ENCODE data around the gene GALNT3. TPM values are rescaled to one million over a fixed set of nuclear protein-coding genes. Genes with fewer than 3 reads are reported as not detected.

GALNT3 gene
- polyA plus RNA-seq, 1 of the 3 experiments (the other 2 are of a cell fraction), result 0.05 TPM

GRCh38 chr2:165776013-165776412, 18.0 kb downstream of the GALNT3 start:
- TF ChIP-seq IRF3 (IDR thresholded peaks at IDR 0.05; ENCODE audit: low read depth, low read length), result no peak
- TF ChIP-seq TAF1 (IDR thresholded peaks at IDR 0.05; ENCODE audit: borderline replicate concordance, low read depth, low read length), result no peak
- no peak for TF ChIP-seq GATA2 (CRISPR knock-in tag; IDR thresholded peaks at IDR 0.05)
- no peak for TF ChIP-seq TEAD4 (IDR thresholded peaks at IDR 0.05; ENCODE audit: borderline replicate concordance, insufficient read depth)
- no peak for TF ChIP-seq CHD2 (IDR thresholded peaks at IDR 0.05; ENCODE audit: low read length, partially characterized antibody)
- no peak for TF ChIP-seq FOXM1 (IDR thresholded peaks at IDR 0.05; ENCODE audit: low read depth)
- no peak for TF ChIP-seq MEF2A (IDR thresholded peaks at IDR 0.05; ENCODE audit: borderline replicate concordance, low read depth)
- no peak for TF ChIP-seq ELF1 (IDR thresholded peaks at IDR 0.05)
- no peak for TF ChIP-seq POLR2AphosphoS5 (IDR thresholded peaks at IDR 0.05; ENCODE audit: low read depth, low read length)
- no peak for TF ChIP-seq GABPA (IDR thresholded peaks at IDR 0.05; ENCODE audit: low read depth)
- no peak for TF ChIP-seq EZH2phosphoT487 (IDR thresholded peaks at IDR 0.05; ENCODE audit: borderline replicate concordance, low read depth)
- TF ChIP-seq EP300 (IDR thresholded peaks at IDR 0.05; ENCODE audit: borderline replicate concordance in 1 of 2, low read depth in 1 of 2, low read length in 1 of 2), result no peak
- Histone ChIP-seq H3K27me3 (ENCODE audit: insufficient read depth) (no peaks in the 10 kb centered on the region), H3K4me2 (no peak overlapping the region), H3K4me3 (ENCODE audit: low read depth in 2 of 2, low read length in 1 of 2) (no peak overlapping the region), H3K27ac (ENCODE audit: low read depth in 2 of 2, low read length in 1 of 2) (no peak overlapping the region), H3F3A (replicated peaks; ENCODE audit: insufficient read depth) (no peaks in the 10 kb centered on the region), H3K79me2 (ENCODE audit: insufficient read depth) (no peaks in the 10 kb centered on the region), H3K36me3 (replicated peaks in 1 of 2; ENCODE audit: control insufficient read depth in 1 of 2, insufficient read depth in 2 of 2, low read length in 1 of 2) (peaks cover 0 to 5% of the 10 kb centered on the region in 2 experiments), H3K4me1 (ENCODE audit: control insufficient read depth in 1 of 2, insufficient read depth in 2 of 2, low read depth in 1 of 2, low read length in 1 of 2) (no peaks in the 10 kb centered on the region; a peak in 1 of 4 replicates), H3K9me3 (peaks cover 4% of the 10 kb centered on the region; the same call in 1 of the 2 replicates), H3K9me2 (no peaks in the 10 kb centered on the region), H4K20me1 (ENCODE audit: insufficient read depth) (no peaks in the 10 kb centered on the region), H3K9ac (no peak overlapping the region), H2AFZ (ENCODE audit: low read depth) (no peak overlapping the region)
- POLR2A ChIA-PET, result no interaction called here
- WGBS (ENCODE audit: low lambda C conversion rate), result 57% methylated on average over 4 of the region's 4 CpGs
- DNase-seq, result no peak
- CTCF ChIA-PET, result interaction anchor here (1.1 kb wide), 1 partner anchor 57 kb away, joined by 3 read pairs; no protein-coding TSS in a partner anchor

GRCh38 chr2:165773684-165774083, 20.4 kb downstream of the GALNT3 start:
- CTCF ChIA-PET, result interaction anchor here (1.7 kb wide), 1 partner anchor 10 kb away, joined by 4 read pairs; no protein-coding TSS in a partner anchor
- H3K4me2 ChIP-seq, result no peak overlapping the region
- no peak overlapping the region for H3K9ac ChIP-seq
- H2AFZ ChIP-seq (ENCODE audit: low read depth), result no peak overlapping the region
- 84% methylated on average over 2 of the region's 2 CpGs for WGBS (ENCODE audit: low lambda C conversion rate)
- no peaks in the 10 kb centered on the region for H3K9me3 ChIP-seq
- POLR2A ChIA-PET, result no interaction called here
- H3K27me3 ChIP-seq (ENCODE audit: insufficient read depth), result no peaks in the 10 kb centered on the region
- H3K9me2 ChIP-seq, result no peaks in the 10 kb centered on the region
- TF ChIP-seq REST (IDR thresholded peaks at IDR 0.05; ENCODE audit: low read depth, low read length) (no peak), FOXJ3 (CRISPR knock-in tag; IDR thresholded peaks at IDR 0.05) (no peak), FOXM1 (IDR thresholded peaks at IDR 0.05; ENCODE audit: low read depth) (no peak), EP300 (IDR thresholded peaks at IDR 0.05; ENCODE audit: borderline replicate concordance in 1 of 2, low read depth in 1 of 2, low read length in 1 of 2) (no peak)
- TF ChIP-seq, protein P1, sequence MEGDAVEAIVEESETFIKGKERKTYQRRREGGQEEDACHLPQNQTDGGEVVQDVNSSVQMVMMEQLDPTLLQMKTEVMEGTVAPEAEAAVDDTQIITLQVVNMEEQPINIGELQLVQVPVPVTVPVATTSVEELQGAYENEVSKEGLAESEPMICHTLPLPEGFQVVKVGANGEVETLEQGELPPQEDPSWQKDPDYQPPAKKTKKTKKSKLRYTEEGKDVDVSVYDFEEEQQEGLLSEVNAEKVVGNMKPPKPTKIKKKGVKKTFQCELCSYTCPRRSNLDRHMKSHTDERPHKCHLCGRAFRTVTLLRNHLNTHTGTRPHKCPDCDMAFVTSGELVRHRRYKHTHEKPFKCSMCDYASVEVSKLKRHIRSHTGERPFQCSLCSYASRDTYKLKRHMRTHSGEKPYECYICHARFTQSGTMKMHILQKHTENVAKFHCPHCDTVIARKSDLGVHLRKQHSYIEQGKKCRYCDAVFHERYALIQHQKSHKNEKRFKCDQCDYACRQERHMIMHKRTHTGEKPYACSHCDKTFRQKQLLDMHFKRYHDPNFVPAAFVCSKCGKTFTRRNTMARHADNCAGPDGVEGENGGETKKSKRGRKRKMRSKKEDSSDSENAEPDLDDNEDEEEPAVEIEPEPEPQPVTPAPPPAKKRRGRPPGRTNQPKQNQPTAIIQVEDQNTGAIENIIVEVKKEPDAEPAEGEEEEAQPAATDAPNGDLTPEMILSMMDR (IDR thresholded peaks at IDR 0.05), result no peak
- no peaks in the 10 kb centered on the region for H3K79me2 ChIP-seq (ENCODE audit: insufficient read depth)
- no peak overlapping the region for H3K27ac ChIP-seq (ENCODE audit: low read depth in 2 of 2, low read length in 1 of 2)
- H4K20me1 ChIP-seq (ENCODE audit: insufficient read depth), result no peaks in the 10 kb centered on the region
- H3K4me1 ChIP-seq (ENCODE audit: control insufficient read depth in 1 of 2, insufficient read depth in 2 of 2, low read depth in 1 of 2, low read length in 1 of 2), result no peaks in the 10 kb centered on the region; a peak in 1 of 4 replicates
- H3F3A ChIP-seq (replicated peaks; ENCODE audit: insufficient read depth), result no peaks in the 10 kb centered on the region
- no peak for DNase-seq
- H3K4me3 ChIP-seq (ENCODE audit: low read depth in 2 of 2, low read length in 1 of 2), result no peak overlapping the region
- H3K36me3 ChIP-seq (replicated peaks in 1 of 2; ENCODE audit: control insufficient read depth in 1 of 2, insufficient read depth in 2 of 2, low read length in 1 of 2), result no peaks in the 10 kb centered on the region
